Activated CD4-positive, alpha-beta T cell treated with anti-CD3 and anti-CD28 coated beads for 36 hours (primary cell): ENCODE results near the gene REV3L. TPM values are rescaled to one million over a fixed set of nuclear protein-coding genes. Genes with fewer than 3 reads are reported as not detected.

Source experiments
- ATAC-seq: fragments of 200-7000 bp; cut with Tn5 transposase; one replicate; pipeline ENCODE4 v1.10.0; 2021; ENCODE audit warnings: mild to moderate bottlenecking, moderate library complexity
- CTCF ChIA-PET: fragments of 350-600 bp; sonication (Branson Sonifier 250); formaldehyde crosslinking; loops from one replicate; lab custom pipeline; 2021; ENCODE audit warnings: antibody characterized with exemption; lab: Charles Lee
- POLR2A ChIA-PET: fragments of 350-600 bp; sonication (Branson Sonifier 250); formaldehyde crosslinking; loops from one replicate; lab custom pipeline; 2021; ENCODE audit warnings: antibody characterized with exemption, inconsistent platforms; lab: Charles Lee
- DNase-seq: peaks from one replicate; pipeline ENCODE4 v3.0.0-alpha.2; 2020
- H3K27ac Mint-ChIP-seq: one replicate; pipeline ENCODE4 v1.8.0; 2021; ENCODE audit warnings: mixed read lengths
- H3K27me3 Mint-ChIP-seq: one replicate; pipeline ENCODE4 v1.8.0; 2021; ENCODE audit warnings: mixed read lengths
- H3K36me3 Mint-ChIP-seq: one replicate; pipeline ENCODE4 v1.8.0; 2021; ENCODE audit warnings: low read depth, mixed read lengths
- H3K4me1 Mint-ChIP-seq: one replicate; pipeline ENCODE4 v1.8.0; 2021; ENCODE audit warnings: mixed read lengths
- H3K4me3 Mint-ChIP-seq: one replicate; pipeline ENCODE4 v1.8.0; 2021; ENCODE audit warnings: mild to moderate bottlenecking, moderate library complexity, mixed read lengths
- H3K9me3 Mint-ChIP-seq: one replicate; pipeline ENCODE4 v1.8.0; 2021; ENCODE audit warnings: low read depth, mixed read lengths
- intact Hi-C, 2 experiments: fragments of 100-400 bp; cut with DNase I in 1 of 2; cut with micrococcal nuclease in 1 of 2; formaldehyde crosslinking; loops; one replicate each; pipeline versions ENCODE4 v1.14.2 to v1.15.1; 2022 to 2024; cut with DNase I, micrococcal nuclease
- total RNA-seq, 2 experiments: library from RNA; stranded (reverse); gene quantifications; one replicate each; pipeline ENCODE4 v1.2.3, GENCODE V29; 2021

The REV3L gene
- total RNA-seq, 2 experiments from 2014 or later: 16.5 to 20.9 TPM

- Mint-ChIP-seq H3K36me3 (peaks cover 80% of the 10 kb centered on the region), H3K9me3 (peaks cover 11% of the 10 kb centered on the region), H3K27me3 (no peaks in the 10 kb centered on the region), H3K27ac (no peak overlapping the region), H3K4me1 (peaks cover 3% of the 10 kb centered on the region), H3K4me3 (no peak overlapping the region)
- no peak for DNase-seq
- ChIA-PET POLR2A (no interaction called here), CTCF (no interaction called here)
- ATAC-seq: no peak
- intact Hi-C loops: no loop called here
Measured at GRCh38 chr6:111276335-111276734, 206.7 kb downstream of the REV3L start.

GRCh38 chr6:111274593-111275217, 208.3 kb downstream of the REV3L start:
- Mint-ChIP-seq H3K27ac (no peak overlapping the region), H3K27me3 (no peaks in the 10 kb centered on the region), H3K9me3 (peaks cover 11% of the 10 kb centered on the region), H3K4me1 (peaks cover 3% of the 10 kb centered on the region), H3K36me3 (peaks cover 79% of the 10 kb centered on the region), H3K4me3 (no peak overlapping the region)
- DNase-seq: no peak
- ATAC-seq: no peak
- ChIA-PET CTCF (interaction anchor here (1.1 kb wide), 1 partner anchor 16 kb away, joined by 3 read pairs; a partner anchor contains a TSS), POLR2A (no interaction called here)
- intact Hi-C loops: no loop called here

GRCh38 chr6:111270121-111270520, 212.9 kb downstream of the REV3L start:
- ChIA-PET CTCF (interaction anchor here (0.6 to 1.9 kb wide), 3 partner anchors 11 to 703 kb away, joined by 3 to 8 read pairs (median 5); a partner anchor contains a TSS), POLR2A (interaction anchor here (1.0 kb wide), 1 partner anchor 11 kb away, joined by 4 read pairs; a partner anchor contains a TSS)
- intact Hi-C loops: no loop called here
- H3K4me1 Mint-ChIP-seq: peaks cover 23% of the 10 kb centered on the region
- ATAC-seq: no peak
- no peak overlapping the region for H3K4me3 Mint-ChIP-seq
- H3K27ac Mint-ChIP-seq: no peak overlapping the region
- peaks cover 7% of the 10 kb centered on the region for H3K9me3 Mint-ChIP-seq
- no peaks in the 10 kb centered on the region for H3K27me3 Mint-ChIP-seq
- DNase-seq: no peak
- H3K36me3 Mint-ChIP-seq: peaks cover 70% of the 10 kb centered on the region

GRCh38 chr6:111269401-111269970, 213.5 kb downstream of the REV3L start:
- no peaks in the 10 kb centered on the region for H3K27me3 Mint-ChIP-seq
- CTCF ChIA-PET: interaction anchor here (0.7 to 1.9 kb wide), 3 partner anchors 10 to 703 kb away, joined by 3 to 8 read pairs (median 3); a partner anchor contains a TSS
- peaks cover 23% of the 10 kb centered on the region for H3K4me1 Mint-ChIP-seq
- H3K27ac Mint-ChIP-seq: no peak overlapping the region
- POLR2A ChIA-PET: interaction anchor here (0.6 kb wide), 1 partner anchor 64 kb away, joined by 4 read pairs; no protein-coding TSS in a partner anchor
- intact Hi-C loops: no loop called here
- DNase-seq (no peak), ATAC-seq (no peak)
- H3K4me3 Mint-ChIP-seq: no peak overlapping the region
- H3K36me3 Mint-ChIP-seq: peaks cover 64% of the 10 kb centered on the region
- peaks cover 4% of the 10 kb centered on the region for H3K9me3 Mint-ChIP-seq

- peaks cover 55% of the 10 kb centered on the region for H3K36me3 Mint-ChIP-seq
- intact Hi-C loops: no loop called here
- ChIA-PET CTCF (no interaction called here), POLR2A (no interaction called here)
- DNase-seq (no peak), ATAC-seq (no peak)
- H3K4me3 Mint-ChIP-seq: no peak overlapping the region
- no peaks in the 10 kb centered on the region for H3K27me3 Mint-ChIP-seq
- no peaks in the 10 kb centered on the region for H3K9me3 Mint-ChIP-seq
- H3K27ac Mint-ChIP-seq: no peak overlapping the region
- H3K4me1 Mint-ChIP-seq: peaks cover 27% of the 10 kb centered on the region
Measured at GRCh38 chr6:111267764-111268333, 215.2 kb downstream of the REV3L start.

GRCh38 chr6:111266276-111266675, 216.7 kb downstream of the REV3L start:
- no peak overlapping the region for H3K27ac Mint-ChIP-seq
- no peaks in the 10 kb centered on the region for H3K9me3 Mint-ChIP-seq
- H3K4me1 Mint-ChIP-seq: peaks cover 33% of the 10 kb centered on the region
- no peak for DNase-seq
- no peak overlapping the region for H3K4me3 Mint-ChIP-seq
- H3K36me3 Mint-ChIP-seq: peaks cover 53% of the 10 kb centered on the region
- intact Hi-C loops: no loop called here
- CTCF ChIA-PET: interaction anchor here (1.1 kb wide), 1 partner anchor 9 kb away, joined by 3 read pairs; no protein-coding TSS in a partner anchor
- POLR2A ChIA-PET: no interaction called here
- ATAC-seq: no peak
- H3K27me3 Mint-ChIP-seq: no peaks in the 10 kb centered on the region

GRCh38 chr6:111265842-111266241, 217.2 kb downstream of the REV3L start:
- intact Hi-C loops: no loop called here
- Mint-ChIP-seq H3K4me3 (no peak overlapping the region), H3K9me3 (no peaks in the 10 kb centered on the region), H3K36me3 (peaks cover 53% of the 10 kb centered on the region), H3K27me3 (no peaks in the 10 kb centered on the region), H3K27ac (no peak overlapping the region), H3K4me1 (peaks cover 37% of the 10 kb centered on the region)
- ChIA-PET CTCF (interaction anchor here (1.1 kb wide), 1 partner anchor 8 kb away, joined by 3 read pairs; no protein-coding TSS in a partner anchor), POLR2A (no interaction called here)
- DNase-seq (no peak), ATAC-seq (no peak)

- H3K9me3 Mint-ChIP-seq: no peaks in the 10 kb centered on the region
- ChIA-PET CTCF (interaction anchor here (0.6 kb wide), 1 partner anchor 253 kb away, joined by 3 read pairs; no protein-coding TSS in a partner anchor), POLR2A (no interaction called here)
- no peak overlapping the region for H3K27ac Mint-ChIP-seq
- H3K4me1 Mint-ChIP-seq: peaks cover 41% of the 10 kb centered on the region
- peaks cover 37% of the 10 kb centered on the region for H3K36me3 Mint-ChIP-seq
- peak; percentile 27 for ATAC-seq
- no peaks in the 10 kb centered on the region for H3K27me3 Mint-ChIP-seq
- H3K4me3 Mint-ChIP-seq: no peak overlapping the region
- DNase-seq: peak; percentile 17
- intact Hi-C loops: no loop called here
Measured at GRCh38 chr6:111263837-111264236, 219.2 kb downstream of the REV3L start.

GRCh38 chr6:111260570-111261298, 222.3 kb downstream of the REV3L start:
- no peaks in the 10 kb centered on the region for H3K27me3 Mint-ChIP-seq
- ATAC-seq: no peak
- DNase-seq: peak; percentile 8
- CTCF ChIA-PET: interaction anchor here (0.9 kb wide), 1 partner anchor 116 kb away, joined by 3 read pairs; no protein-coding TSS in a partner anchor
- H3K36me3 Mint-ChIP-seq: peaks cover 12% of the 10 kb centered on the region
- no peaks in the 10 kb centered on the region for H3K9me3 Mint-ChIP-seq
- H3K4me1 Mint-ChIP-seq: peaks cover 30% of the 10 kb centered on the region
- intact Hi-C loops: no loop called here
- no peak overlapping the region for H3K27ac Mint-ChIP-seq
- H3K4me3 Mint-ChIP-seq: peak overlapping the region; percentile 78
- POLR2A ChIA-PET: no interaction called here

- ChIA-PET POLR2A (interaction anchor here (0.5 to 1.5 kb wide), 9 partner anchors 11 to 758 kb away, joined by 3 to 12 read pairs (median 4); partner anchors contain the start of genes AMD1, REV3L and TRAF3IP2), CTCF (interaction anchor here (0.6 to 2.3 kb wide), 58 partner anchors 9 to 904 kb away, joined by 3 to 27 read pairs (median 4); partner anchors contain the start of genes FAM229B, REV3L, SLC16A10 and TRAF3IP2)
- intact Hi-C loops: loop anchor here (1.0 to 10.0 kb wide), 19 partner anchors 80 to 904 kb away; partner anchors contain the start of genes AMD1 (in 1 of the 2), CDK19 (in 1 of the 2), FYN (in 1 of the 2) and GTF3C6 (in 1 of the 2)
- no peaks in the 10 kb centered on the region for H3K27me3 Mint-ChIP-seq
- peaks cover 10% of the 10 kb centered on the region for H3K36me3 Mint-ChIP-seq
- no peaks in the 10 kb centered on the region for H3K9me3 Mint-ChIP-seq
- ATAC-seq (peak; percentile 96), DNase-seq (peak; percentile 99)
- peak overlapping the region; percentile 78 for H3K4me3 Mint-ChIP-seq
- peak overlapping the region; percentile 56 for H3K27ac Mint-ChIP-seq
- peaks cover 30% of the 10 kb centered on the region for H3K4me1 Mint-ChIP-seq
Measured at GRCh38 chr6:111259089-111259831, 223.8 kb downstream of the REV3L start.
